GM23338 (cell line): Measurements from ENCODE around the gene F7. TPM values are rescaled to one million over a fixed set of nuclear protein-coding genes. Genes with fewer than 3 reads are reported as not detected.

Source experiments
- ATAC-seq: fragments of 200-7000 bp; cut with Tn5 transposase; 3 replicates; pipeline ENCODE4 v1.9.1; 2020
- DNase-seq: peaks from one replicate; pipeline ENCODE4 v3.0.0-alpha.2; 2015; ENCODE audit warnings: low spot score
- H2AFZ ChIP-seq: fragments of 200-600 bp; sonication (generic); 2 replicates; pipeline ENCODE4 v1.8.0; 2016; ENCODE audit warnings: antibody characterized with exemption, mild to moderate bottlenecking, moderate library complexity
- H3F3A ChIP-seq: fragments of 200-600 bp; sonication (generic); replicated peaks from 2 replicates; pipeline ENCODE4 v1.8.0; 2017; ENCODE audit warnings: antibody characterized with exemption, mixed run types, low read depth
- H3K27ac ChIP-seq: fragments of 200-600 bp; sonication (generic); 2 replicates; pipeline ENCODE4 v1.6.1; 2016; ENCODE audit warnings: low read depth
- H3K27me3 ChIP-seq: fragments of 200-600 bp; sonication (generic); 2 replicates; pipeline ENCODE4 v1.8.0; 2016; ENCODE audit warnings: mild to moderate bottlenecking, mixed run types, moderate library complexity; ENCODE audit not compliant: insufficient read depth
- H3K36me3 ChIP-seq: fragments of 200-600 bp; sonication (generic); 2 replicates; pipeline ENCODE4 v1.8.0; 2016; ENCODE audit warnings: mild to moderate bottlenecking; ENCODE audit not compliant: insufficient read depth
- H3K4me1 ChIP-seq: fragments of 200-600 bp; sonication (generic); 2 replicates; pipeline ENCODE4 v1.8.0; 2016; ENCODE audit warnings: mild to moderate bottlenecking, moderate library complexity; ENCODE audit not compliant: insufficient read depth
- H3K4me2 ChIP-seq: fragments of 200-600 bp; sonication (generic); 2 replicates; pipeline ENCODE4 v1.7.1; 2017; ENCODE audit warnings: mixed run types
- H3K4me3 ChIP-seq: fragments of 200-600 bp; sonication (generic); 2 replicates; pipeline ENCODE4 v1.6.1; 2016; ENCODE audit warnings: mixed run types
- H3K79me2 ChIP-seq: fragments of 200-600 bp; sonication (generic); replicated peaks from 2 replicates; pipeline ENCODE4 v1.8.0; 2017; ENCODE audit warnings: mild to moderate bottlenecking; ENCODE audit not compliant: insufficient read depth
- H3K9me2 ChIP-seq: fragments of 200-600 bp; sonication (generic); 2 replicates; pipeline ENCODE4 v1.8.0; 2017; ENCODE audit not compliant: insufficient read depth
- H4K20me1 ChIP-seq: fragments of 200-600 bp; sonication (generic); replicated peaks from 2 replicates; pipeline ENCODE4 v1.8.0; 2017; ENCODE audit warnings: mild to moderate bottlenecking; ENCODE audit not compliant: insufficient read depth
- H3K27ac Mint-ChIP-seq: 2 replicates; pipeline ENCODE4 v1.8.0; 2020; ENCODE audit warnings: inconsistent platforms, mild to moderate bottlenecking, moderate library complexity, mixed read lengths
- H3K27me3 Mint-ChIP-seq: 3 replicates; pipeline ENCODE4 v1.8.0; 2022; ENCODE audit warnings: low read depth, mild to moderate bottlenecking, moderate library complexity, mixed read lengths, inconsistent platforms; ENCODE audit not compliant: insufficient read depth, poor library complexity
- H3K36me3 Mint-ChIP-seq: 3 replicates; pipeline ENCODE4 v1.8.0; 2021; ENCODE audit warnings: low read depth, mild to moderate bottlenecking, inconsistent platforms, moderate library complexity, mixed read lengths
- H3K4me1 Mint-ChIP-seq: 3 replicates; pipeline ENCODE4 v1.8.0; 2020; ENCODE audit warnings: mild to moderate bottlenecking, inconsistent platforms, mixed read lengths
- H3K4me3 Mint-ChIP-seq: 3 replicates; pipeline ENCODE4 v1.8.0; 2021; ENCODE audit warnings: moderate library complexity, mild to moderate bottlenecking, inconsistent platforms, mixed read lengths
- H3K9me3 Mint-ChIP-seq: 3 replicates; pipeline ENCODE4 v1.8.0; 2020; ENCODE audit warnings: moderate library complexity, mild to moderate bottlenecking, inconsistent platforms, mixed read lengths
- CREB1 ChIP-seq: fragments of 250-450 bp; sonication (Bioruptor Pico); IDR thresholded peaks from 2 replicates; pipeline ENCODE4 v1.5.0; 2020; ENCODE audit warnings: low read depth, mild to moderate bottlenecking, moderate library complexity
- EZH2phosphoT487 ChIP-seq: fragments of 200-600 bp; sonication (generic); IDR thresholded peaks from one replicate; pipeline ENCODE4 v1.8.1; 2018; ENCODE audit warnings: antibody characterized with exemption; ENCODE audit not compliant: unreplicated experiment
- JUNB ChIP-seq: IDR thresholded peaks from one replicate; pipeline ENCODE4 v1.6.1; 2016; ENCODE audit warnings: antibody characterized with exemption; ENCODE audit not compliant: unreplicated experiment
- NANOG ChIP-seq: IDR thresholded peaks from 2 replicates; pipeline ENCODE4 v1.6.1; 2016; ENCODE audit warnings: antibody characterized with exemption, borderline replicate concordance
- POLR2AphosphoS5 ChIP-seq: IDR thresholded peaks from 2 replicates; pipeline ENCODE4 v1.6.1; 2016; ENCODE audit warnings: antibody characterized with exemption, low read depth
- STAT1 ChIP-seq: IDR thresholded peaks from one replicate; pipeline ENCODE4 v1.6.1; 2016; ENCODE audit warnings: antibody characterized with exemption; ENCODE audit not compliant: unreplicated experiment
- ZNF114 ChIP-seq: fragments of 250-450 bp; sonication (Bioruptor Pico); IDR thresholded peaks from 2 replicates; pipeline ENCODE4 v1.5.0; 2020; ENCODE audit warnings: mild to moderate bottlenecking, moderate library complexity
- ZNF331 ChIP-seq: fragments of 250-450 bp; sonication (Bioruptor Pico); IDR thresholded peaks from 2 replicates; pipeline ENCODE4 v1.5.0; 2020; ENCODE audit warnings: low read depth, mild to moderate bottlenecking, moderate library complexity
- polyA plus RNA-seq: library from polyadenylated mRNA; unstranded; fragments of >200 nt; fragmentation: Nextera tagmentation; extraction: Ambion mirVana; gene quantifications from 2 replicates; pipeline ENCODE4 v1.2.1, GENCODE V29; 2016
- total RNA-seq: library from RNA; depleted of rRNA; stranded (reverse); fragments of >200 nt; shearing (Covaris generic); gene quantifications from 2 replicates; pipeline ENCODE4 v1.2.3, GENCODE V29; 2014
- TF ChIP-seq, protein P1 (sequence below), 2 experiments: fragments of 200-600 bp in 1 of 2; sonication (generic) in 1 of 2; conservative IDR thresholded peaks; 2 replicates each; pipeline versions ENCODE4 v1.5.1 to v1.6.1; 2016 to 2017; ENCODE audit warnings: antibody characterized with exemption in 2 of 2, low read depth in 2 of 2, mild to moderate bottlenecking in 2 of 2, moderate library complexity in 1 of 2
- TF ChIP-seq, protein P2 (sequence below): IDR thresholded peaks from 2 replicates; pipeline ENCODE4 v1.6.1; 2016; ENCODE audit warnings: antibody characterized with exemption
- TF ChIP-seq, protein P3 (sequence below): IDR thresholded peaks from one replicate; pipeline ENCODE4 v1.6.1; 2018; ENCODE audit warnings: antibody characterized with exemption; ENCODE audit not compliant: unreplicated experiment

Gene F7
- total and polyA plus RNA-seq, 2 experiments from 2014 or later = 0.16 to 0.24 TPM

DNA sequence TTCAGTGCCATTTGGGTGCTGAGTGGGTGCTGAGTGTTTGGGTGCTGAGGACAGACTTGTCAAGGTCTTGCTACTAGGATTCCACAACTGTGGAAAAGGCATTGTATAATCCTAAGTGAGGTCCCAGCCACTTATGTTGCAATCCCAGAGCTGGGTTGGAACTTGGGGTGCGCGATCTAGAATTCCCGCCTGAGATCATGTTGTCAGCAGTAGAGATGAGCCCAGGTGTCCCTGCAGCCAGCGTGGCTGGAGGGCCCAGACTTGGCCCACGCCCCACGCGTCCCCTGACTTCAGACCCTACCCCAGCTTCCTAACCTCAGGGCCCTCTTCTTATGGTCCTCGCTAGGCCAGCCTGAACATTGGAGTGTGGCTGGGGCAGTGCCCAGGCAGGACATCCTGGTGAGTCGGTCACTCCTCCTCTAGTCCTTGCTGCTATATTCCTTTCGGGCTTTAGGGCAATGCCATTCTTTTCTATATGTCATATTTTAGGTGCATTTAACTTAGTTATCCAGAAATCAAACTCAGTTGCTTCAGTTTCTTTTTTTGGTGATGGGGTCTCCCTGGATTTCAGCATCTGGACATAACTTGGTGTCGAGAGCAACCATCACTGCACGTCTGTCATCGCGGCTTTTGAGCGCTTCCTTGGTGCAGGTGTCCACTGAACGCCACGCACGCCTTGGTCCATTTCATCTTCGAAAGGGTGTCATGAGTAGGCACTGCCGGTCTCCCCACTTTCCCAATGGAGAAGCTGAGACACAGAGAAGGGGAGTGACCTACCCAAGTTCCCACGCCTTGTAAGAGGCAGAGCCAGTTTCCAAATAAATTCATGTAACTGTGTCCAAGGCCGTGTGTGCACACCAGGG, 46.4 kb upstream of the F7 start (continued):
- TF ChIP-seq, protein P1, sequence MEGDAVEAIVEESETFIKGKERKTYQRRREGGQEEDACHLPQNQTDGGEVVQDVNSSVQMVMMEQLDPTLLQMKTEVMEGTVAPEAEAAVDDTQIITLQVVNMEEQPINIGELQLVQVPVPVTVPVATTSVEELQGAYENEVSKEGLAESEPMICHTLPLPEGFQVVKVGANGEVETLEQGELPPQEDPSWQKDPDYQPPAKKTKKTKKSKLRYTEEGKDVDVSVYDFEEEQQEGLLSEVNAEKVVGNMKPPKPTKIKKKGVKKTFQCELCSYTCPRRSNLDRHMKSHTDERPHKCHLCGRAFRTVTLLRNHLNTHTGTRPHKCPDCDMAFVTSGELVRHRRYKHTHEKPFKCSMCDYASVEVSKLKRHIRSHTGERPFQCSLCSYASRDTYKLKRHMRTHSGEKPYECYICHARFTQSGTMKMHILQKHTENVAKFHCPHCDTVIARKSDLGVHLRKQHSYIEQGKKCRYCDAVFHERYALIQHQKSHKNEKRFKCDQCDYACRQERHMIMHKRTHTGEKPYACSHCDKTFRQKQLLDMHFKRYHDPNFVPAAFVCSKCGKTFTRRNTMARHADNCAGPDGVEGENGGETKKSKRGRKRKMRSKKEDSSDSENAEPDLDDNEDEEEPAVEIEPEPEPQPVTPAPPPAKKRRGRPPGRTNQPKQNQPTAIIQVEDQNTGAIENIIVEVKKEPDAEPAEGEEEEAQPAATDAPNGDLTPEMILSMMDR (conservative IDR thresholded peaks at IDR 0.05; ENCODE audit: low read depth in 2 of 2) = no peak
- TF ChIP-seq ZNF114 (CRISPR knock-in tag) (no peak), EZH2phosphoT487 (no peak)

DNA sequence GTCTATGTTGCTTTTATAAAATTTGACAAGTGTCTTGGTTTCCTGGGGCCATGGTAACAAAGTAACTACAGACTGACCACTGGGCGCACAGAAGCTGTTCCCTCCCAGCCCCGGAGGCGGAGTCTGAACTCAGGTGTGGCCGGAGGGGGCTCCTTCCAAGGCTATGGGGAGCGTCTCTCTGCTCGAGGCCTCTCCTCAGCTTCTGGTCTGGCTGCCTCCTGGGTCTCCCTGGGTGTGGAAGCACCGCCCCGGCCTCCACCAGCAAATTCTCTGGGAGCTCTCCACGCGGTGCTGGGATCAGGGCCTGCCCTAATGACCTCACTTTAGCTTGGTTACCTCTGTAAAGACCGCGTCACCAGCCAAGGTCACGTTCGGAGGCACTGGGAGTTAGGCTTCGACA, 45.7 kb upstream of the F7 start:
- no peaks in the 10 kb centered on the region for H3K9me3 Mint-ChIP-seq
- no peak overlapping the region for H3K4me2 ChIP-seq
- peak; percentile 78 for ATAC-seq
- H2AFZ ChIP-seq = no peak overlapping the region
- no peak overlapping the region for H3K27ac ChIP-seq
- no peaks in the 10 kb centered on the region for H3K9me2 ChIP-seq
- no peaks in the 10 kb centered on the region for H4K20me1 ChIP-seq
- H3K36me3 ChIP-seq = no peaks in the 10 kb centered on the region
- H3K4me3 ChIP-seq = no peak overlapping the region
- H3F3A ChIP-seq = no peaks in the 10 kb centered on the region
- H3K27me3 Mint-ChIP-seq = peaks cover 6% of the 10 kb centered on the region
- H3K4me1 Mint-ChIP-seq = peaks cover 6% of the 10 kb centered on the region
- H3K36me3 Mint-ChIP-seq = no peaks in the 10 kb centered on the region; the same call in 2 of the 3 replicates
- no peaks in the 10 kb centered on the region for H3K27me3 ChIP-seq
- no peak overlapping the region for H3K4me3 Mint-ChIP-seq
- no peak overlapping the region for H3K27ac Mint-ChIP-seq
- no peaks in the 10 kb centered on the region for H3K4me1 ChIP-seq
- DNase-seq = peak; percentile 41
- H3K79me2 ChIP-seq = no peaks in the 10 kb centered on the region
- TF ChIP-seq POLR2AphosphoS5 = no peak
- TF ChIP-seq JUNB = no peak
- TF ChIP-seq, protein P2, sequence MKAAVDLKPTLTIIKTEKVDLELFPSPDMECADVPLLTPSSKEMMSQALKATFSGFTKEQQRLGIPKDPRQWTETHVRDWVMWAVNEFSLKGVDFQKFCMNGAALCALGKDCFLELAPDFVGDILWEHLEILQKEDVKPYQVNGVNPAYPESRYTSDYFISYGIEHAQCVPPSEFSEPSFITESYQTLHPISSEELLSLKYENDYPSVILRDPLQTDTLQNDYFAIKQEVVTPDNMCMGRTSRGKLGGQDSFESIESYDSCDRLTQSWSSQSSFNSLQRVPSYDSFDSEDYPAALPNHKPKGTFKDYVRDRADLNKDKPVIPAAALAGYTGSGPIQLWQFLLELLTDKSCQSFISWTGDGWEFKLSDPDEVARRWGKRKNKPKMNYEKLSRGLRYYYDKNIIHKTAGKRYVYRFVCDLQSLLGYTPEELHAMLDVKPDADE = no peak
- no peak for TF ChIP-seq ZNF114 (CRISPR knock-in tag)
- no peak for TF ChIP-seq EZH2phosphoT487
- TF ChIP-seq CREB1 (CRISPR knock-in tag) = no peak
- TF ChIP-seq STAT1 = no peak
- TF ChIP-seq ZNF331 (CRISPR knock-in tag) = no peak
- TF ChIP-seq, protein P1 (conservative IDR thresholded peaks at IDR 0.05; ENCODE audit: low read depth in 2 of 2) = no peak
- no peak for TF ChIP-seq NANOG
- TF ChIP-seq, protein P3, sequence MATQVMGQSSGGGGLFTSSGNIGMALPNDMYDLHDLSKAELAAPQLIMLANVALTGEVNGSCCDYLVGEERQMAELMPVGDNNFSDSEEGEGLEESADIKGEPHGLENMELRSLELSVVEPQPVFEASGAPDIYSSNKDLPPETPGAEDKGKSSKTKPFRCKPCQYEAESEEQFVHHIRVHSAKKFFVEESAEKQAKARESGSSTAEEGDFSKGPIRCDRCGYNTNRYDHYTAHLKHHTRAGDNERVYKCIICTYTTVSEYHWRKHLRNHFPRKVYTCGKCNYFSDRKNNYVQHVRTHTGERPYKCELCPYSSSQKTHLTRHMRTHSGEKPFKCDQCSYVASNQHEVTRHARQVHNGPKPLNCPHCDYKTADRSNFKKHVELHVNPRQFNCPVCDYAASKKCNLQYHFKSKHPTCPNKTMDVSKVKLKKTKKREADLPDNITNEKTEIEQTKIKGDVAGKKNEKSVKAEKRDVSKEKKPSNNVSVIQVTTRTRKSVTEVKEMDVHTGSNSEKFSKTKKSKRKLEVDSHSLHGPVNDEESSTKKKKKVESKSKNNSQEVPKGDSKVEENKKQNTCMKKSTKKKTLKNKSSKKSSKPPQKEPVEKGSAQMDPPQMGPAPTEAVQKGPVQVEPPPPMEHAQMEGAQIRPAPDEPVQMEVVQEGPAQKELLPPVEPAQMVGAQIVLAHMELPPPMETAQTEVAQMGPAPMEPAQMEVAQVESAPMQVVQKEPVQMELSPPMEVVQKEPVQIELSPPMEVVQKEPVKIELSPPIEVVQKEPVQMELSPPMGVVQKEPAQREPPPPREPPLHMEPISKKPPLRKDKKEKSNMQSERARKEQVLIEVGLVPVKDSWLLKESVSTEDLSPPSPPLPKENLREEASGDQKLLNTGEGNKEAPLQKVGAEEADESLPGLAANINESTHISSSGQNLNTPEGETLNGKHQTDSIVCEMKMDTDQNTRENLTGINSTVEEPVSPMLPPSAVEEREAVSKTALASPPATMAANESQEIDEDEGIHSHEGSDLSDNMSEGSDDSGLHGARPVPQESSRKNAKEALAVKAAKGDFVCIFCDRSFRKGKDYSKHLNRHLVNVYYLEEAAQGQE = no peak
